HG02642 (cell line): ENCODE data around the gene GNA14.
"Not testable (repeated sequence)": the region's sequence is repeated elsewhere in the genome, so short reads cannot be mapped to it uniquely, and the experiment has no call there.

ENCODE experiments used
- ATAC-seq: cut with Tn5 transposase; IDR thresholded peaks from one replicate; pipeline ENCODE4 v1.9.1; 2021; ENCODE audit warnings: mild to moderate bottlenecking; ENCODE audit not compliant: unreplicated experiment, poor library complexity

The GNA14 gene

DNA sequence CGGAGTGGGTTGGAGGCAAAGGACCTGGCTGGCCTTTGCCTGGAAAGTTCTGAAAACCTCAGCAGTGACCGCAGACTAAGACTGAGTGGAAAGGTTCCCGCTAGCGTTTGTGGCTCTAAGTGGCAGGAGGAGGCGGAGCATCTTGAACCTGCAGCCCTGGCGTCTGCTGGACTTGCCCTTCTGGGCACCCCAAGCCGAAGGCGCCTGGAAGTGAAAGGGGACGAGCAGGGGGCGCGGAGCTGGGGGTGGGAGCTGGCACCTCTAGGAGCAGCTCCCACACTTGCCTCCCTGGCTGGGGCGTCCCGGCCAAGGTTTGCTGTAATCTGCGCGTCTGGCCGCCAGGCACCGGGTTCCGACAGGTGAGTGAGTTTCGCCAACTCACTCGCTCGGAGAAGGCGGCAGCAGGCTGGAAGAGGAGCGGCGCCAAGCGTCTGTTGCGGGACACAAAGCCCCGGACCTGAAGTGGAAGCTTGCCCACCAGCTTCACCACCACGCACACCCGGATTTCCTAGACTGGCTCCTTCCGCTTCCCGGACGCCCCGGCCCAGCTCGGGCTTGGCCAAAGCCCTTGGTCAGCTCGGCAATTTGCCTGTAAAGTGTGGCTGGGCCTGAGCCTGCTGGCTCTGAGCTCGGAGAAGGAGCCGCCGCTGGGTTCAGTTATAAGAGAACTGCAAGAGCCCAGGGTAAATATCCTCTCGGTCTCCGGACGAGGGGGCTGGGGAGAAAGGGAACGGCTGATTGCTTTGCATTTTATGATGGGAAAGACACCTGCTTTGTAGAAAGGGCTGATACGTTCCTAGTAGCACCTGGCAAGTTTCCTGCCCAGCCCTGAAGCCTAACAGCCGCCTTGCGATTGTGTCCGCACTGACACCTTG, at the start of gene GNA14:
GNA14 (minus strand) TSS at position 89 of the 875 bp plus-strand sequence. CDS start 529 bp downstream, outside the sequence.
- no peak for ATAC-seq

DNA sequence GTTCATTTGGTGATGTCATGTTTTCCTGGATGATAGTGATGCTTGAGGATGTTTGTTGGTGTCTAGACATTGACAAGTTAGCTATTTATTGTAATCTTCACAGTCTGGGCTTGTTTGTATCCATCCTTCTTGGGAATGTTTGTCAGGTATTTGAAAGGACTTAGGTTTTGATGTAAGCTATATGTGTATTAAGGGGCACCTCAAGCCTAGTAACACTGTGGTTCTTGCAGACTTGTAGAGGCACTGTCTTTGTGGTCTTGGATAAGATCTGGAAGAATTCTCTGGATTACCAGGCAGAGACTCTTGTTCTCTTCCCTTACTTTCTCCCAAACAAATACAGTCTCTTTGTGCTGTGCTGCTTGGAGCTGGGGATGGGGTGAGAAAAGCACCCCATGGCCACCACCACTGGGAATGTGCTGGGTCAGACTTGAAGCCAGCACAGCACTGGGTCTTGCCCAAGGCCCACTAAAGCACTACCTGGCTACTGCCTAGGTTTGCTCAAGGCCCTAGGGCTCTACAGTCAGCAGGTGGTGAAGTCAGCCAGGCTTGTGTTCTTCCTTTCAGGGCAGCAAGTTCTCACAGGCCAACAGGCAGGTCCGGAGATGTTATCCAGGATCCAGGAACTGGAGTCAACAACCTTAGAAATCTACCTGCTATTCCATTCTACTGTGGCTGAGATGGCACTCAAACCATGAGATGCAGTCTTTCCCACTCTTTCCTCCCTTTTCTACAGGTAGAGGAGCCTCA, 49.3 kb upstream of the GNA14 start:
- ATAC-seq: no peak

DNA sequence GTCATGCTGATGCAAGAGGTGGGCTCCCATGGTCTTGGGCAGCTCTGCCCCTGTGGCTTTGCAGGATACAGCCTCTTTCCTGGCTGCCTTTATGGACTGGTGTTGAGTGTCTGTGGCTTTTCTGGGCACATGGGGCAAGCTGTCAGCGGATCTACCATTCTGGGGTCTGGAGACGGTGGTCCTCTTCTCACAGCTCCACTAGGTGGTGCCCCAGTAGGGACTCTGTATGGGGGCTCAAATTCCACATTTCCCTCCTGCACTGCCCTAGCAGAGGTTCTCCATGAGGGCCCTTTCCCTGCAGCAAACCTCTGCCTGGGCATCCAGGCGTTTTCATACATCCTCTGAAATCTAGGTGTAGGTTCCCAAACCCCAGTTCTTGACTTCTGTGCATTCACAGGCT, 42.6 kb upstream of the GNA14 start:
- ATAC-seq: not testable (repeated sequence)

DNA sequence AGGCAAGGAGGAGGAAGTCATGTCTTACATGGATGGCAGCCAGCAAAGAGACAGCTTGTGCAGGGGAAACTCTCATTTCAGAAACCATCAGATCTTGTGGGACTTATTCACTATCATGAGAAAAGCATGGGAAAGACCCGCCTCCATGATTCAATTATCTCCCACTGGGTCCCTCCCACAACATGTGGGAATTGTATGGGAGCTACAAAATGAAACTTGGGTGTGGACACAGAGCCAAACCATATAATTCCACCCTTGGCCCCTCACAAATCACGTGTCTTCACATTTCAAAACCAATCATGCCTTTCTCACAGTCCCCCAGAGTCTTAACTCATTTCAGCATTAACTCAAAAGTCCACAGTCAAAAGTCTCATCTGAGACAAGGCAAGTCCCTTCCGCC, 42.0 kb upstream of the GNA14 start:
- not testable (repeated sequence) for ATAC-seq

DNA sequence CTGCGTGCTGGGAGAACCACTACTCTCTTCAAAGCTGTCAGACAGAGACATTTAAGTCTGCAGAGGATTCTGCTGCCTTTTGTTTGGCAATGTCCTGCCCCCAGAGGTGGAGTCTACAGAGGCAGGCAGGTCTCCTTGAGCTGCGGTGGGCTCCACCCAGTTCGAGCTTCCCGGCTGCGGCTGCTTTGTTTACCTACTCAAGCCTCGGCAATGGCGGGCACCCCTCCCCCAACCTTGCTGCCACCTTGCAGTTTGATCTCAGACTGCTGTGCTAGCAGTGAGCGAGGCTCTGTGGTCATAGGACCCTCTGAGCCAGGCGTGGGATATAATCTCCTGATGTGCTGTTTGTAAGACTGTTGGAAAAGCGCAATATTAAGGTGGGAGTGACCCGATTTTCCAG, 39.6 kb upstream of the GNA14 start:
- ATAC-seq: not testable (repeated sequence)

DNA sequence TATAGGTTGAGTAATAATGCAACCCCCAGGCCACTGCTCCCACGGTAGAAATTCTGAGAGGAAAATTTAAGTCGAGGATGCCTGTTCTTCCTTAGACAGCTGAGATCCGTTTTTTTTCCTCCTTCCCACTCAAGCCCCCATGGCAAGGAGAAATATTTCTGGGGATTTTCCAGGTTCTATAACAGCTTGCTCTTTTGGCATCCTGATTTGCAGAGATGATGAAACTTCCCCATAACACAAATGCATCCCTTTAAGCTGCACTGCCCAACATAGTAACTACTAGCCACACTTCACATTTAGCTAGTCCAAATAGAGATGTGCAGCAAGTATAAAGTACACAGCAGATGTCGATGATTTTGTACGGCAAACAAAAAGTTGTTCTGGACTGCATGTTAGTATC, 32.5 kb upstream of the GNA14 start:
- no peak for ATAC-seq

DNA sequence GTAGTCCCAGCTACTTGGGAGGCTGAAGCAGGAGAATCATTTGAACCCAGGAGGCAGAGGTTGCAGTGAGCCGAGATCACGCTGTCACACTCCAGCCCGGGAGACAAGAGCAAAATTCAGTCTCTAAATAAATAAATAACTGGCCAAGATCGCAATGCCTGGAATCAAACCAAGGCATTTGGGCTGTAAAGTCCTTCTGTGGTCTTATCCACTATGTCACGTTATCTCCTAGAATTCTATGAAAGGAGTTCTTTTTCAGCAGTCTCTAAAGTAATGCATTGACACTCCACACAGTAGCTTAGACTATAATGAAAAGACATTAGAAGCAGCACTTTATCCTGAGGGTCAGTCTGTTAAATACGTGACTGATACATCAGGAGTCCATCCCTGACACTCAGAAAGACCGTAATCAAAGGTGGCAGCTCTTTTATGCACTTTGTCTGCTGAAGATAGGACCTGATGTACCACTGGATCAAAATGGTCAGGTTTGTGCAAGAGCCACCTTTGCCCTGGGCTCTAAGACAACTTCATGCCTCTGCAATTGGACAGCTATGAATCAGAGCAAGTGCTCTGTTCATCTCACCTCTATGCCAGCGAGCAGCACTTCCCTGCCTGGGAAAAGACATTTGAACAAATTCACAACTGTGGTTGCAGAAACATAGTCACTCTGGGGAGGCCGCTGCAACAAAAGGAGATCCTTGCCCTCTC, 31.7 kb upstream of the GNA14 start:
- no peak for ATAC-seq

DNA sequence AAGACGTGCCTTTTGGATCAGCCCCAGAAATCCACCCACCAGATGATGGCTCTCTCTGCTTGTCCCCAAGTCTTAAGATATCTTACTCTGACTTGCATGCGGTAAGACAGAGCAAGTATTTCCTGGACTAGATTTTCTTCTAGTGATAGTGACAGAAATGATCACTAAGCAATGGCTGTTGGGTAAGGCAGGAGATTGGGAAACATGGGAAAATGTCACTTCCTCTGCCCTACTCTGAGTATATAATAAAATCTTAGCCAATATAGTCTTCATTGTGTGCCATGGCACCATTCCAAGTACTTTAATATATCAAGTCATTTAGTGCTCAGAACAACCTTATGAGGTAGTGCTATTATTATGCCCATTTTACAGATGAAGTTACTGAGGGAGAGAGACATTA, 31.0 kb upstream of the GNA14 start:
- ATAC-seq: no peak

DNA sequence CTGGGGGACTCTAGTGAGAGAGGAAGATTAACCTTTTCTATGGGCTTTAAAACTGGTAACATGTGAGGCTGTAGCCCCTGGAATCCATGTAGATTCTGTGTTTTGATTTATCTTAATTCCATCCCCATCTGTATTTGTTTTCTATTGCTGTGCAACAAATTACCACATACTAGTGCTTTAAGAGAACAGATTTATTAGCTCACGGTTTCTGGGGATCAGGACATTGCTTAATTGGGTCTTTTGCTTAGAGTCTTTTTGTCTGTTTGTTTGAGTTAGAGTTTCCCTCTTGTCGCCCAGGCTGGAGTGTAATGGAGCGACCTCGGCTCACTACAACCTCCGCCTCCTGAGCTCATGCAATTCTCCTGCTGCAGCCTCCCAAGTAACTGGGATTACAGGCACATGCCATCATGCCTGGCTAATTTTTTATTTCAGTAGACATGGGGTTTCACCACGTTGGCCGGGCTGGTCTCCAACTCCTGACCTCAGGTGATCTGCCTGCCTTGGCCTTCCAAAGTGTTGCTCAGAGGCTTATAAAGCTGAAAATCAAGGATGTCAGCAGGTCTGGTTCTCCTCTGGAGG, 29.9 kb upstream of the GNA14 start:
- ATAC-seq: no peak

DNA sequence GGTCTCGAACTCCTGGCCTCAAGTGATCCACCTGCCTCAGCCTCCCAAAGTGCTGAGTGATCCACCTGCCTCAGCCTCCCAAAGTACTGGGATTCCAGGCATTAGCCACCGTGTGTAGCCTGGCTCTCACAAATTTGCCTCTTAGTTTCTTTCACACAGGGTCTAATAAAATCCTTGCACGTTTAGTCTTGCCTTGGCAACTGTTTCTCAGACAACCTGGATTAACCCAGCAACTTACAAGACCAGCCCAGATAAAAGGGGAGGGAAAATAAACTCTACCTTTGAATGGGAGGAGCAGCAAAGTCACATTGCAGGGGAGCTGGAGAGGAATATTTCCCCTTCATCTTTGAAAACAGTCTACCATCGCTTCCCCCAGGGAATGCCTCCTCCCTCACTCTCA, 29.3 kb upstream of the GNA14 start:
- ATAC-seq: no peak

DNA sequence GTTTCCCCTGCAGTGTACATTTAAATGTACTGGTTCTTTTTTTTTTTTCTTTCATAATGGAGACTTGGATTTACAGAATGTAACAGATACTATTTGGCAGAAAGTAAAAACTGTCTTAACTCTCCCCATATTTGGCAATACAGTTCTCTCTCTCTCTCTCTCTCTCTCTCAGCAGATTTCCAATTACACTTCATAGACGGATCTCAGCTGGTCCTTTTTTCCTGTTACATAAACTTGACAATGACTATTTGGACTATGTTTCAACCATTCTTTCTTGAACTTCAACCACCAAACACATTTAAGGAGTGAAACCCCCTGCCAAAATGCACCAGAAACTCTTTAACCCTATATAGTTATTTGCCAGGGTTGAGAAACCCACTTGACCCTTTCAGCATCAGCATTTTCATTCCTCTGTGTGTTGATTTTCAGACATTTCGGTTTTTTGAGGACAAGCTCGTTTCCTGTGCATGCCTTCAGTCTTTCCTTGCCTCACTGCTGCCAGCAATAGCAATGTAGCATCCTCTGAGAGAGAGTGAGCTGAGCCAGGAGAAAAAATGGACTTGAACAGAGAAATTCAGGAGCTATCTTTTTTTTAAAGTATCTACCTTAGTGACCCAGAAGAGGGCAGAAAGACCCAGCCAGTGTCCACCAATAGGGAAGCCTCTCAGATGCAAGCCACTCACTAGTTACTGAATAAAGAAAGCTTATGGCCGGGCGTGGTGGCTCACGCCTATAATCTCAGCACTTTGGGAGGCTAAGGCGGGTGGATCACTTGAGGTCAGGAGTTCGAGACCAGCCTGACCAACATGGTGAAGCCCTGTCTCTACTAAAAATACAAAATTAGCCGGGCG, 26.0 kb upstream of the GNA14 start:
- ATAC-seq: no peak

DNA sequence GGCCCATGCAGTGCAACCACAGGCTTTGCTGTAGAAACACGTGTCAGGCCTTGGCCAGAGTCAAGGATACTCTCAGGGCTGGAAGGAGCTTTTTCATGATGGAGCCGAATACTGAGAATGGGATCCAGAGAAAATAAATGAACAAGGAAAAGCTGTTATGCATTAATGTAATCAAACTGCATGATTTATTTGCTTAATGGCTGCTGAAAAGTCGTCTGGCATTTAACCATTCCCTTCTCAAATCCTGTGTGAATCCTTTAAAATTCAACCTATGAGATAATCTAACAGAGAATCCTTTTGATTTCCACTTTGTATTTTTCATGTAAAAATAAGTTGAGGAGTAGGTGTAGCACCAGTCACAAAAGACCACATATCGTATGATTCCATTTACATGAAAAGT, 24.1 kb upstream of the GNA14 start:
- no peak for ATAC-seq

DNA sequence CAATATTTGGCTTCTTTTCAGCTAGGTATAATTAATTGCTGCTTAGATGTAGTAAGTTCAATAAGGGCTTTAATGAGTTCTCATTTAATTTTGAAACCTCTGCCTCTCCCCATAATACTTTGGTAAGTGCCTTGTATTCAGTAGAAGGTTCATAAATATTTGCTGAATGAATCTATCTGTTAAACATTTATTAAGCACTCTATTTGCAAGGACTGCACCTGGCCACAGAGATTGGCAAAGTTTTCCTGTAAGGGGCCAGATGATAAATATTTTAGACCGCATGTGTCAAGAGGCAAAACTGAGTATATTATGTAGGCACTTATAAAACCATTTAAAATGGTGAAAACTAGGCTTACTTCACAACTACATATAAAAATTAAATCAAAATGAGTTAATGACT, 19.0 kb upstream of the GNA14 start:
- no peak for ATAC-seq

DNA sequence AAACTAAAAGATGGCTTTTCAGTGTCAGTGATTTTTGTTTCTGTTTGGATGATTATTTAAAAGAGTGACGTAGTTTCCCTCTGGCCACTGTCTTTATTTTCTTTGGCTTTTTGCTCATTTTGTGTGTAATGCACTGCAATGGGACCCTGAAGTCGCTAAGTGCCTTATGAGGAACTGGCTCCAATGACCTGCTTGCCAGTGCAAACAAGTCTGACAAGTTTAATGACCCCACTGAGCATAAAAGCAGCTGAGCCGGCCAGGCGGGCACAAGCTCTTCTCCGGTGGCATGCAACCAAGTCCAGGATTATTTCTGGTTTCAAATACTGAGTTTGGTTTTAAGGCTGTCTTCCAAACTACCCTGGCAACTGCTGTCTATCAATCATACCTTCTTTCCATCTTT, 15.6 kb upstream of the GNA14 start:
- ATAC-seq: no peak

DNA sequence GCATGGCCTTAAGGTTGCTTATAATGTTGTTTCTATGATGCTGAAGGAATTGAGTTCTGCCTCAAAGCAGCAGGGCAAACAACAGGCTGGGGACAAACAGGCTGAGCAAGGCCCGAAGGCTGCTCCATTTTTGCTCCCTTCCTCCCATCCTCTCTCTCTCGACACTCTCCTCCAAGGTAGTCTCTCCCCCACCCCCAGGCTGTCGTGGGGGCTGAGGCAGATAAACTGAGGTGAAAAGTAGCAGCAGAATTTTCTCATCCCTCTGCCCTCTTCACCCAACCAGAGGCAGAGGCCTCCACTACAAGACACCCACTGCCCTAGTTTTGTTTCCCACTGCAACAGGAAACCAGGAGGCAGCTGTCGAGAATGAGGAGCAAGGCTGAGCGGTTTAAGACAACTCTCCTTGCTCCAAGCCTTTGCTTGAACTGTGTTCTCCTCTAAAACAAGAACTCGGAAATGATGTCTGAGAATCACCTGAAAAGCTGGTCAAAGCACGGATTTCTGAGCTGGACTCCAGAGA, 13.5 kb upstream of the GNA14 start:
- ATAC-seq: no peak

DNA sequence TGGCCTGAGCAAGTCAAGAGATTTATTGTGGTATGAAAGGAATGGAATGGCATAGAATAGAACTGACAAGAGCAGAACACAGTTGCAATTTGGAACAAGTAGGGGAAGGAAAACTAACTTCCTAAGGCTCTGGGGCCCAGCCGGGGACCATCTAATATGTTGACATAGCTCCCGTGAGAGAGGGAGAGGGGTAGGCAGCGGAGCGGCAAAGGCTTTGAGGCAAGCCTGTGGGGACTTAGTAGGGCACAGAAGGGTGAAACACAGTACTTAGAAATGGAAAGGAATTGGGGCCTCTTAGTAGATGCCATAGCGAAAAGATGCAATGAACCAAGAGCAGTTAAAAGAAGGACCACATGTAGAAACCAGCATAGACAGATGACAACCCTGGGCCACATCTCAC, 11.8 kb upstream of the GNA14 start:
- ATAC-seq: no peak

DNA sequence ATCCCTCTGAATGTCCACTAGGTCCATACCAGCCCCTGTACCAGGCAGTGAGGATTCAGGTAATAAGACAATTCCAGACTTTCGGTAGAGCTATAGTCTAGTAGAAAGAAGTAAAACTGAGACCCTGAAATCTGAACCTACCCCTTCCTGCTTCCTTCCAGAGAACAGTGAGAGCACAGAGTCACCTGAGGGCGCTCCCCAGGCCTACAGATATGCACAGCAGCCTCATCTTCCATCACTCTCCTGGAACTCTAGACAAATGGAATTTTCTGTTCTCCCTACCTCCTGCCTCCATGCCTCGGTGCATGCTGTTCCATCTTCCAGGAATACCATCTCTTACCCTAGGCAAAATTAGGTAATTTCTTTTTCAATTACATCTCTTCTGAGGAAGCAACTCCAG, 3.1 kb upstream of the GNA14 start:
- no peak for ATAC-seq

DNA sequence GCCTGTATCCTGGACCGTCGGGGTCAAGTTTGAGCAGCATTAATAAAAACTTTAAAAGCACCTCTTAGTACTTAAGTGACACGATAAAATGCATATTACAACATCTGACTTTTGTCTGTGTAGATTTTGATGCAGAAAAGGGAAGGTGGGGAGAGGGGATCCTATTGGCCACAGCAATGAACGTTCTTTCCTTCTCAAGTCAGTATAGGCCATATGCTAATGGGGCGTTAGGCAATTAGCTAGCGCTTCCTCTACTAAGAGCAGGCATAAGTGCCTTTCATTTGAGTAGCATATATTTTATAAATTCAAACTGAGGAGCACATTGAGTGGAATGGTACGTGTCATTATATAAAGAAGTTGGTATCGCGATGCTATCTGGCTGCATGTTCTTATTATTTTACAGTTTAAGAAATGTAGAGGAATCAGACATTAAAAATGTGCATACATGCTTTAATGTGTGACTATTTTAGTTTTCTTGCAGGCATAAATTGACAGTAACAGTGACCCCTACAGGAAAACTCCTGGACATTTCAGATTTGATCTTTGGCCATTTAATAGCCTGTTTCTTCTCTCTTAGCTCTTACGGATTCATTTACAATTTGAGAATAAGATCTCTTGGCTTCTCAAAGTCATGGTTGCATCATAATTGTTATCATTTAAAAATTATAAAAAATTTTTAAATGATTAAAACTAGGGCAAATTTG, 1.1 kb upstream of the GNA14 start:
- ATAC-seq: no peak
